Stimulated activated CD4-positive, alpha-beta T cell treated with anti-CD3 and anti-CD28 coated beads, Interleukin-1b, Interleukin-23, amount 100 ng/mL, for 24 hours (primary cell): ENCODE measurements around the gene DIAPH3.

ENCODE experiments used
- DNase-seq, 4 experiments: peaks; one replicate each; pipeline ENCODE4 v3.0.0-alpha.2; 2020; ENCODE audit warnings: low read depth in 4 of 4, low spot score in 1 of 4

The DIAPH3 gene

GRCh38 chr13:60020288-60020687 is 143.4 kb downstream of the DIAPH3 start:
- DNase-seq: no peak

- DNase-seq: no peak
These were observed 144.4 kb downstream of the DIAPH3 start for GRCh38 chr13:60019119-60019993.

DNA sequence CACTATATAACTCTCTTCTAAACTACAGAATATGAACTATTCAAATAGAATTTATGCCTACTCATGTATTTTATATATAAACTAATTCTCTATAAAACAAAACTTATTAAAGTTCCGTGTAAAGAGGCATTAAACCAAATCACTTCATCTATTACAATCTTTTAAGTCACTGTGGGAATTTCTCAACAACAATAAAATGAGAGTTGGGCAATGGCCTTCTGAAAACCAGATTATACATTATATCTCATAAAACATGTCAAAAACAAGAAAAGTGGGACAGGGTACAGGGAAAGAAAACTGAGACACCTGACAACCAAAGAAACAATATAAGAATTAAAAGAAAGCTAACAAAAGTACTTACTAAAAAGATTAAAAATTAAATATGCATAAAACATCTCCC is 145.2 kb downstream of the DIAPH3 start:
- no peak for DNase-seq

DNA sequence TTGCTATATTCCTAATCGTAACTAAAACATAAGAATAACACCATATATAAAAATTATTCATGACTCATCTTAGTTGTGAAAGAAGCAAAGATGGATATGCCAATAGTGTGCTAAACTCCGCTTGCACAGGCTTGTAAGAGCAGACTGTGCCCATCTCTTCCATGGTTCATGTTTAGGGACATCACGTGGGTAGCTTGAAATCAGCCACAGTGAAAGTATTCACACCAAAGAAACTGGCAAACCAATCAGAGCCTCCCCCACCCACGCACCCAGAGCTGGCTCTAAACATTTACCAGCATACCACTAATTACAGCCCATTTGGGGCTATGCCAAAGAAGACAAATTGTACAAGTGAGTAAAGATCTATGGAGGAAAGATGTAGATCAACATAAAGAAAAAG is 147.5 kb downstream of the DIAPH3 start:
- no peak for DNase-seq

GRCh38 chr13:60013166-60013565 is 150.6 kb downstream of the DIAPH3 start:
- DNase-seq: no peak

DNA sequence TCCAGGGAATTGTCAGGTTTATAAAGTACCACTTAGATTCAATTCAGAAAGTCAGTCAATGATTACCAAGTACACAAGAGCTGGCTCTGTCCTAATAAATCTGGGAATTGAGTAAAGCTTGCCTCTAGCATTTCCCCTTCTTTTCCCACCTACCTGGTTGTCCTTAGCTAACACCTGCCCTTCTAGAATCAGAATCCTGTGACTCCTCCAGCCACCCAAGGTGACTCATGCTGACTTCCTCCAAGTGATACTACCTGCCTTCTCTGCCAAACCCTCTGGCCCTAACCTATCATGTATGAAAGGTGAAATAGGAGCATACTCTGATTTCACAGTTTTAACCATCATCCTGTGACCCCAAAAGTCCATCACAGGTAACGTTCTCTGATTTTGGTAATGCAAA is 151.2 kb downstream of the DIAPH3 start:
- DNase-seq: no peak

DNA sequence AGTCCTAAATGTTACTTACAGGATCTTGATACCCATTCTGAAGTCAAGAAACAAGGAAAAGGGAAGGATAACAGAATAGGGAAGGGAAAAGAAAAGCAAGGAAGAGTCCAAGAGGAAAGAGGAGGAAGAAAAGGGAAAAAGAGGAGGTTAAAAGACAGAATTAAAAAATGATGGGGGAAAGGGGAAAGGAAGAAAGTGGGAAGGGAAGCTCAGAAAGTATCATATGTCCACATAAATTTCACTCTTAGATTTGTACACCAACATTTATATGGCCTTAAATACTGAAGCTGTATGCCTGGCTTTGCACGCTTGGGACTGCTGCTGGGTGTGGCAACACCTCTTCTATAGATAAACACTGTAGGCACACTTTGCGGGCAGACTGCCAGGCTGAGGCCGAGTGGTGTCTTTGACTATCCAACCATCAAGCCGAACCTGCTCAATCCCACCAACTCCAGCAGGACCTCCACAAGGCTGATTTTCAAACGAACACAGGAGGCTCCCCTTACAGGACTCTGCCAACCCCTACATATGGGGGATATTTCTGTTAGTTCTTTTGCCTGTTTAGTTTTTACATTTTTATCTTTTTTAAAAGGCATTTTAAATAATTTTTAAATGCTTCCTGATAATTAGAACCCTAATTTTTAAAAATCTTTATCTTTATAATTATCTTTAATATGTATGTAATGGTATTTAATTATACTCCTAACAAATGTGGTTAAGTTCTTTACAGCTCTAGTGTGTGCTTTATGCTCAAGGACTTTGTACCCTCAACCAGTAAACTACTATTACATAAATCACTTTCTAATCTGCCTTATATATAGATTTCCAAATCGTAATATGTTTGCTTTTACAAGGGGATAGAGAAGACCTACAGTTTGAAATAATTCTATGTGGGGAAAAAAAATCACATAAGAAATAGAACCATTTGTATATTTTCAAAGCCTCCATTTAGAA is 154.2 kb downstream of the DIAPH3 start:
- no peak for DNase-seq

GRCh38 chr13:60001889-60002288 is 161.8 kb downstream of the DIAPH3 start:
- DNase-seq: no peak

DNA sequence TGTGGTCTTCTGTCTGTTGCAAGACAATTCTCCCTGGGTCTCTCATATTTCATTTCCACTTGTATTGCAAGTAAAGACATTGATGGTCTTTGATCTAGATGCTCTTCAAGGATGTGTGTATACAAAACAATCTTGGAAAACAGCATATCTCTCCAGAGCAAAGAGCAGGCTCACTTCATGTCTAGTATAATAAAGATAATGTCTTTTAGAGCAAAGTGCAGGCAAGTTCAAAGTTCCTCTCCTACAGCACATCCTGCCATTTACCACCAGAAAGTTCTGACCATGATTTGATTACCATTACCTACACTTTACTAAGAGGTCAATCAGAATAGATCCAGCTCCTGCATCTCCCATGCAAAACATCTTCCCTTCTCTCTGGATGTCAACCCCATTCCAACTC is 162.8 kb downstream of the DIAPH3 start:
- DNase-seq: no peak

- no peak for DNase-seq
These were observed 163.6 kb downstream of the DIAPH3 start for GRCh38 chr13:60000081-60000480.

DNA sequence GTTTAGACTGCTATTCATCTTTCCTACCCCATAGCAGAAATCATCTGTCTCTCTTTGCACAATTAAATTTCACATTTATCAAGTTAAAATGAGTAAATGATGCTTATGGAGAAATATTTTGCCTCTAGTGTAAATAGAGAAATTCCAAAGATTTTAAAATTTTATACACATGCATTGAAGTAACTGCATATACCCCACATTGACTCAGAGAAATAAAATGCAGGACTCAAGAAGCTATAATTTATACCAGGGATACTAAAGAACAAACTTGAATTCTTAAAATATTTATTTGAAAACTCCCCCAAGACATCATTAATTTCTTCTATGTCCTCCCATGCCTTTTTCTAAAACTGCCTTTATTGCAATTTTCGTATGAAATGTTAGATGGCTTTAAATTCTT is 165.8 kb downstream of the DIAPH3 start:
- DNase-seq: no peak

- DNase-seq: no peak
These were observed 167.2 kb downstream of the DIAPH3 start for GRCh38 chr13:59996461-59996980.

- DNase-seq: no peak
These were observed 172.3 kb downstream of the DIAPH3 start for GRCh38 chr13:59991395-59991794.

GRCh38 chr13:59982631-59983382 is 180.9 kb downstream of the DIAPH3 start:
- no peak for DNase-seq

- no peak for DNase-seq
These were observed 184.1 kb downstream of the DIAPH3 start for GRCh38 chr13:59979589-59979988.

- no peak for DNase-seq
These were observed 184.9 kb downstream of the DIAPH3 start for GRCh38 chr13:59978862-59979261.

DNA sequence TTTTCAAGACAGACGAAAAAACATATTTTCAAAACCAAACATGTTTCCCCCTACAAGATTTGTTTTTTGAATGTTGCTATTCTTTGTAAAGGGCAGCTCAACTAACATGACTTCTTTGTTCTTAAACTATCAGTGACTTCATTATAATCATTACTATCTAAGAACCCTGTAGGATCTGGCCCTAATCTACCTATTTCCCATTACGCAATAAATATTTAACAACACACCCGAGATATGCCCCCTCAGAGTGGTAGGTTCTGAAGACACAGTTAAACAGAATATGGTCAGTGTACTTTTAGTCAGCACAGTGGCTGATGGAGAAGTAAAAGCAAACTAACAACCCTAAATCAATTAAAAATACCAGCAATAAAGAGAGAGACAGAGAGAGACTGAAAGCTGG is 186.9 kb downstream of the DIAPH3 start:
- no peak for DNase-seq

DNA sequence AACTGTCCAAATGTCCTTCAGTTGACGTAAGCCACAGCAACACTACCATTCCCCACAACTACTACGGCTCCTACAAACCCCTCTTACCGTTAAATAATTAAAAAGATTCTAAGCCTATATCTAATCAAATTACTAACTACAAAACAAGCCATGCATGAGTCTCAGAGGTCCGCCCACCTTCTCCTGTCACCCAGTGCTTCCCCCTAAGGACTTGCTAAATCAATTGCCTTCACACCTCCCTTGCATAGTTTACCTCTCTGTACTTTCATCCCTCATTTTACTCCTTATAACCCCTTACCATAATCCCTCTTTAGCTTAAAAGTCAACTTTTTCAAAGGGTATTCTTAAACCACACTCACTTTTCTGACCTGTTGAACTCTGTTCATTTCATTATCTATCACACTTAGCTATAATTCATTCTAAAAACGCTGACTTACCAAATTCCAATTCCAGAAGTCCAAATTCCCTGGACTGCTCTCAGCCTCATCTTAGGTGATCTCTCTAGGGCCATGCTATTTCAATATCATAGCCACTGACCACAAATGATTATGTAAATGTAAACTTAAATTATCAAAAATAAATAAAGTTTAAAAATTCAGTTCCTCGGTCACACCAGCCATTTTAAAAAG is 187.8 kb downstream of the DIAPH3 start:
- no peak for DNase-seq

DNA sequence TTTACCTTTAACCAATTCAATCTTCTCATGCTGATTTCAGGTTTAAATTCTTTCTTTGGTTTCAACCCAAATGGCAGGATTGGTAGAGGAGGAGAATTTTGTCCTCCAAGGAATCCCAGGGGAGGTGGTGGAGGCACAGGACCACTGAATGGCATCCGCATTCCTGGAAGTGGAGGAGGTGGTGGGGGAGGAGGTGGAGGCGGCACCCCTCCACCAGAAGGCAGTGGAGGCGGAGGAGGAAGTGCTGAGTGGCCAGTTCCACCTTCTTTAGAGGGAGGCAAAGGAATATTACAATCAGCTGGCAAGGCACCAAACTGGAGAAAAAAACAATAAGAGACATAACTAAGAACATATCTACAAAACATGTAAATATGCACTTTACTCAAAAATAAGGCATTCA is 192.9 kb downstream of the DIAPH3 start:
- DNase-seq: no peak

GRCh38 chr13:59963827-59964226 is 199.9 kb downstream of the DIAPH3 start:
- no peak for DNase-seq

GRCh38 chr13:59963383-59963782 is 200.3 kb downstream of the DIAPH3 start:
- no peak for DNase-seq
